Right ventricle myocardium superior (tissue), 1 donor: ENCODE measurements around the gene CCNY. TPM values are rescaled to one million over a fixed set of nuclear protein-coding genes. Genes with fewer than 3 reads are reported as not detected.

Experiments used
- ATAC-seq: fragments of 200-7000 bp; cut with Tn5 transposase; one replicate; pipeline ENCODE4 v1.9.1; 2020; ENCODE audit warnings: mild to moderate bottlenecking; ENCODE audit not compliant: poor library complexity
- DNase-seq: peaks from one replicate; pipeline ENCODE4 v3.0.0-alpha.2; 2020
- intact Hi-C: fragments of 100-400 bp; cut with DNase I; formaldehyde crosslinking; loops from one replicate; pipeline ENCODE4 v1.11.2; 2022
- total RNA-seq: library from RNA; stranded (reverse); fragmentation: NEBNext Ultra II Directional; extraction: Animal tissue kit (Norgen Biotek cat#: 25700); gene quantifications from one replicate; pipeline ENCODE4 v1.2.1, GENCODE V29; 2021
- donor health status: DM: no; HTN: yes; CAD: no; lungs with severe emphysema.

The CCNY gene
- total RNA-seq, 1 donor from 2014 or later = 92.7 TPM

GRCh38 chr10:35605191-35605590 is 268.9 kb downstream of the CCNY start, which contains the start of gene GJD4:
Gene GJD4, plus strand, starts transcription at chr10:35605341. Its CDS starts 227 bp downstream, at chr10:35605568.
- intact Hi-C loops = no loop called here
- DNase-seq (no peak), ATAC-seq (no peak)

GRCh38 chr10:35606430-35606829 is 270.1 kb downstream of the CCNY start:
- no peak for ATAC-seq

GRCh38 chr10:35607475-35608327 is 271.4 kb downstream of the CCNY start:
- DNase-seq = no peak
- intact Hi-C loops = no loop called here
- ATAC-seq = peak; percentile 55

More at GRCh38 chr10:35606430-35606829, 270.1 kb downstream of the CCNY start:
- no peak for DNase-seq
- intact Hi-C loops = no loop called here

GRCh38 chr10:35608328-35608672 is 272.0 kb downstream of the CCNY start:
- ATAC-seq (no peak), DNase-seq (no peak)
- intact Hi-C loops = no loop called here

- no peak for ATAC-seq
- DNase-seq = no peak
- intact Hi-C loops = no loop called here
Observed at GRCh38 chr10:35611750-35612149, 275.4 kb downstream of the CCNY start.

GRCh38 chr10:35612385-35613106 is 276.2 kb downstream of the CCNY start:
- DNase-seq = no peak
- ATAC-seq = no peak
- intact Hi-C loops = no loop called here

GRCh38 chr10:35613107-35613440 is 276.8 kb downstream of the CCNY start:
- no peak for ATAC-seq
- DNase-seq = no peak
- intact Hi-C loops = no loop called here

- ATAC-seq (peak; percentile 48), DNase-seq (no peak)
- intact Hi-C loops = no loop called here
Observed at GRCh38 chr10:35613597-35614226, 277.4 kb downstream of the CCNY start.

- intact Hi-C loops = no loop called here
- no peak for ATAC-seq
- no peak for DNase-seq
Observed at GRCh38 chr10:35614312-35614711, 278.0 kb downstream of the CCNY start.

Other genes starting within 250 kb of the CCNY start
- 35.7 TPM for gene CUL2, start 246.2 kb upstream of the CCNY start, total RNA-seq
- gene CREM, start 209.7 kb upstream of the CCNY start, total RNA-seq = 55.2 TPM